Osteoblast (primary cell): ENCODE measurements around the gene LY6G6F. TPM values are rescaled to one million over a fixed set of nuclear protein-coding genes. Genes with fewer than 3 reads are reported as not detected.
A peak's percentile ranks its signal among the peaks of the same experiment; 100 is the strongest.

Source experiments
- DNase-seq: peaks from one replicate; pipeline ENCODE4 v3.0.0; 2011; ENCODE audit warnings: low spot score, mixed read lengths; ENCODE audit not compliant: insufficient read length; ENCODE audit errors: missing footprints
- H2AFZ ChIP-seq: 2 replicates; pipeline ENCODE4 v1.6.0; 2011; ENCODE audit warnings: mild to moderate bottlenecking, low read length
- H3K27ac ChIP-seq: 2 replicates; pipeline ENCODE4 v1.5.1; 2011; ENCODE audit warnings: mild to moderate bottlenecking, low read depth, low read length, moderate library complexity
- H3K27me3 ChIP-seq: 2 replicates; pipeline ENCODE4 v1.6.0; 2012; ENCODE audit warnings: mild to moderate bottlenecking, control low read depth, inconsistent platforms, low read length, moderate library complexity; ENCODE audit not compliant: insufficient read depth
- H3K36me3 ChIP-seq: 2 replicates; pipeline ENCODE4 v1.5.1; 2011; ENCODE audit warnings: mild to moderate bottlenecking, low read length, control low read depth, moderate library complexity; ENCODE audit not compliant: insufficient read depth
- H3K4me1 ChIP-seq: 2 replicates; pipeline ENCODE4 v1.5.1; 2011; ENCODE audit warnings: mild to moderate bottlenecking, low read length, control low read depth, moderate library complexity; ENCODE audit not compliant: insufficient read depth
- H3K4me2 ChIP-seq: 2 replicates; pipeline ENCODE4 v1.6.0; 2011; ENCODE audit warnings: mild to moderate bottlenecking, low read length; ENCODE audit not compliant: insufficient read depth
- H3K4me3 ChIP-seq: fragments of 200-600 bp; sonication (generic); 3 replicates; pipeline ENCODE4 v1.5.1; 2012; ENCODE audit warnings: mild to moderate bottlenecking, low read length, inconsistent platforms; ENCODE audit not compliant: insufficient read depth
- H3K79me2 ChIP-seq: 2 replicates; pipeline ENCODE4 v1.6.0; 2012; ENCODE audit warnings: mild to moderate bottlenecking, low read length, control low read depth, inconsistent platforms; ENCODE audit not compliant: insufficient read depth
- H3K9me3 ChIP-seq: 2 replicates; pipeline ENCODE4 v1.5.1; 2011; ENCODE audit warnings: low read depth, low read length, control low read depth
- H4K20me1 ChIP-seq: 2 replicates; pipeline ENCODE4 v1.6.0; 2012; ENCODE audit warnings: mild to moderate bottlenecking, low read length, control low read depth; ENCODE audit not compliant: insufficient read depth
- total RNA-seq: library from RNA; depleted of rRNA; stranded (reverse); fragments of >200 nt; gene quantifications from 2 replicates; pipeline ENCODE4 v1.2.3, GENCODE V29; 2012
- TF ChIP-seq, protein P1 (sequence below): IDR thresholded peaks from 2 replicates; pipeline ENCODE4 v1.5.1; 2011; ENCODE audit warnings: mild to moderate bottlenecking, low read depth, low read length, moderate library complexity; ENCODE audit errors: extremely low read depth

LY6G6F gene
- total RNA-seq, 1 donor: not detected

DNA sequence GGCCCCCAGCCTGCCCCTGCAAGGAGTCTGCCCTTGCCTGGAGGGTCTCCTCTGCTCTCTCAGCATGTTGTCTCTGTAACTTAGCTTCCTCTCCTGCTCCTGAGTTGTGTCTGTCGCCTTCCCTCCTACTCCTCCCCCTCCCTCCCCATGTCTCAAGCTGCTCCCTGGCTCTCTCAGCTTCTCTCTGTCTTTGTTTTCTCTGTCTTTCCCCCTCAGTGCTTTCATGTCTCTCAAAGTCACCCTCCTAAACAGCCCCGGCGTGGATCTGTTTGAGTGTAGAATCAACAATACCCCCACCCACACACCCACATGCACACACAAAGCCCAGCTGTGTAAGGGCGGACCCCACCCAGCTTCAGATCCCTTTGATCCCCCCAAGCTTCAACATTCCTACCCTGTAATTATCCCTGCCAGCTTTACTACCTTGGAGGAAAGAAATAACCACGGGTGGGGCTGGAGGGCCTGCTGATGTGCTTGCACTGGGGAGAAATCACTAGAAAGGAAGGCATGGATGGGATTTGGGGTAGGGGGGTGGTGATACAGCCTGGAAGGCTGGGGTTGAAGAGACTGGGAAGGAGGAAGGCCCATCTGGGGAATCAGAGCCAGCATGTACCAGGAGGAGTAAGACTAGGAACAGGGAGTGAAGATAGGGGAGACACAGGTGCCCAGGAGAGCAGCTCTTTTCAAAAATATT is 7.5 kb downstream of the LY6G6F start:
- H2AFZ ChIP-seq: peak overlapping the region; percentile 47
- TF ChIP-seq, protein P1, sequence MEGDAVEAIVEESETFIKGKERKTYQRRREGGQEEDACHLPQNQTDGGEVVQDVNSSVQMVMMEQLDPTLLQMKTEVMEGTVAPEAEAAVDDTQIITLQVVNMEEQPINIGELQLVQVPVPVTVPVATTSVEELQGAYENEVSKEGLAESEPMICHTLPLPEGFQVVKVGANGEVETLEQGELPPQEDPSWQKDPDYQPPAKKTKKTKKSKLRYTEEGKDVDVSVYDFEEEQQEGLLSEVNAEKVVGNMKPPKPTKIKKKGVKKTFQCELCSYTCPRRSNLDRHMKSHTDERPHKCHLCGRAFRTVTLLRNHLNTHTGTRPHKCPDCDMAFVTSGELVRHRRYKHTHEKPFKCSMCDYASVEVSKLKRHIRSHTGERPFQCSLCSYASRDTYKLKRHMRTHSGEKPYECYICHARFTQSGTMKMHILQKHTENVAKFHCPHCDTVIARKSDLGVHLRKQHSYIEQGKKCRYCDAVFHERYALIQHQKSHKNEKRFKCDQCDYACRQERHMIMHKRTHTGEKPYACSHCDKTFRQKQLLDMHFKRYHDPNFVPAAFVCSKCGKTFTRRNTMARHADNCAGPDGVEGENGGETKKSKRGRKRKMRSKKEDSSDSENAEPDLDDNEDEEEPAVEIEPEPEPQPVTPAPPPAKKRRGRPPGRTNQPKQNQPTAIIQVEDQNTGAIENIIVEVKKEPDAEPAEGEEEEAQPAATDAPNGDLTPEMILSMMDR: no peak
- DNase-seq: peak; percentile 65
- peaks cover 12% of the 10 kb centered on the region for H3K27me3 ChIP-seq
- no peaks in the 10 kb centered on the region for H3K36me3 ChIP-seq
- H3K27ac ChIP-seq: no peak overlapping the region
- no peaks in the 10 kb centered on the region for H3K4me1 ChIP-seq
- no peak overlapping the region for H3K4me3 ChIP-seq
- H4K20me1 ChIP-seq: no peaks in the 10 kb centered on the region
- H3K79me2 ChIP-seq: no peaks in the 10 kb centered on the region
- H3K4me2 ChIP-seq: no peak overlapping the region
- H3K9me3 ChIP-seq: no peaks in the 10 kb centered on the region

DNA sequence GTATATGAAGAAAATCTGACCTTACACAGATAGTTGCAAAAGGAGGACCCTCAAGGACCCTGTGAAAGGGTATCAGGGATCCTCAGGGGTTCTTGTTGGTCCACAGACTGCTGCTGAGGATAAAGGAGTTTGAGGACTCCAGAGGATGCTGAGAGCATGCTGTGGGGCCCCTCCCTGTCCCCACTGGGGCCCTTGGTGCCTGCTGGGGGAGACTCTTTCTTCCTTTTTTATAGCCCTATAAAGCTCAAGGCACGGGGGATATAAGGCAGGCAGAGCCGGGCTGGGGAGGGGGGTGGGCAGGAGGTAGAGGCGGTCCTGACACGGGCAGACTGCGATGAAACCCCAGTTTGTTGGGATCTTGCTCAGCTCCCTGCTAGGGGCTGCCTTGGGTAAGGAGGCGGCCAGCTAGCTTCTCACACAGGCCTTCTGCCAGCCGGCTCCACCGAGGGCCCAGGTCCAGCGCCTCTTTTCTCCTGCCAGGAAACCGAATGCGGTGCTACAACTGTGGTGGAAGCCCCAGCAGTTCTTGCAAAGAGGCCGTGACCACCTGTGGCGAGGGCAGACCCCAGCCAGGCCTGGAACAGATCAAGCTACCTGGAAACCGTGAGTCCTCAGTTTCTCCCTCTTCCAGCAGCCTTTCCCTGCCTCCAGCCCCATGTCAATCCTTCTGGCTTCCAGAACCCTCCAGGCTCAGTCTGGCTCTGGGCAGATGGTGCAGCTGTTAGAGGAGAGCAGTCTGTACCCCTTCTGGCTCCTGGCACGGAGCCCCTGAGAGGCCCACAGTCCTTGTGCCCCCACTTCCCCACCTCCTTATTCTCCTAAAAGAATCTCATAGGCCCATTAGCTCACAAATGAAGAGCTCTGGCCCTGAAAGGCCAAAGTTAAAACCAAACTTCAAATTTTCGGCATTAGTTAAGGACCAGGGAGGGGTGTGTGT is 8.6 kb downstream of the LY6G6F start, which contains the start of gene LY6G6D:
TSS of gene LY6G6D (plus strand) at position 327 of the 937 bp plus-strand sequence. CDS start at position 335, 8 bp downstream.
- no peaks in the 10 kb centered on the region for H4K20me1 ChIP-seq
- no peaks in the 10 kb centered on the region for H3K4me1 ChIP-seq
- no peaks in the 10 kb centered on the region for H3K9me3 ChIP-seq
- TF ChIP-seq, protein P1: no peak
- H3K27me3 ChIP-seq: peaks cover 12% of the 10 kb centered on the region
- H3K27ac ChIP-seq: no peak within 1 kb of the TSS
- H2AFZ ChIP-seq: peak within 1 kb of the TSS; percentile 47
- no peak within 1 kb of the TSS for H3K4me3 ChIP-seq
- no peaks in the 10 kb centered on the region for H3K36me3 ChIP-seq
- DNase-seq: peak; percentile 73
- H3K79me2 ChIP-seq: no peaks in the 10 kb centered on the region
- no peak within 1 kb of the TSS for H3K4me2 ChIP-seq

DNA sequence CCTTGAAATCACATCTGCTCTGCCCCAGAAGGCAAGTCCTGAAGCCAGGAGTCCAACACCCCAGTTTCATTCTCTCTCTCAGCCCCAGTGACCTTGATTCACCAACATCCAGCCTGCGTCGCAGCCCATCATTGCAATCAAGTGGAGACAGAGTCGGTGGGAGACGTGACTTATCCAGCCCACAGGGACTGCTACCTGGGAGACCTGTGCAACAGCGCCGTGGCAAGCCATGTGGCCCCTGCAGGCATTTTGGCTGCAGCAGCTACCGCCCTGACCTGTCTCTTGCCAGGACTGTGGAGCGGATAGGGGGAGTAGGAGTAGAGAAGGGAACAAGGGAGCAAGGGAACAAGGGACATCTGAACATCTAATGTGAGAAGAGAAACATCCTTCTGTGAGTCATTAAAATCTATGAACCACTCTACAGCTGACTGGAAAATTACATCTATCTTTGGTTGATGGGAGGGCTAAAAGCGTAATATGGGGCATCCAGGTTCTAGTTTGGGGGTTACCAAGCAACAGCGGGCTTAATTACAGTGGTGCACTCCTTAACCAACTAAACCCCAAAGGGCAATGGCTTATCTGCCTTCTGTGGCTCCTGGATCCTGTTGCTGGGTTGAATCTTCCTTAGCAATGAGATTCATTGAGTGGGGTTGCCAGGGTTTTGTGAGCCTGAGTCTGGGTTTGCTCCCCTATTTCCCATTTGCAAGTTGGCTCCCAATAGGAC is 11.0 kb downstream of the LY6G6F start:
- Histone ChIP-seq H2AFZ (no peak overlapping the region), H4K20me1 (no peaks in the 10 kb centered on the region), H3K4me2 (no peak overlapping the region), H3K9me3 (no peaks in the 10 kb centered on the region), H3K79me2 (no peaks in the 10 kb centered on the region), H3K4me3 (no peak overlapping the region), H3K27ac (no peak overlapping the region), H3K27me3 (peaks cover 6% of the 10 kb centered on the region), H3K4me1 (no peaks in the 10 kb centered on the region), H3K36me3 (no peaks in the 10 kb centered on the region)
- TF ChIP-seq, protein P1: no peak
- DNase-seq: peak; percentile 66
